Endothelial cell of umbilical vein (primary cell): ENCODE measurements around the gene DUSP8.

Experiments
- EZH2 ChIP-seq: IDR thresholded peaks from 2 replicates; pipeline ENCODE4 v1.6.1; 2012; ENCODE audit warnings: borderline replicate concordance, low read depth, mild to moderate bottlenecking, moderate library complexity, low read length, inconsistent platforms; ENCODE audit not compliant: severe bottlenecking
- JUN ChIP-seq: IDR thresholded peaks from 2 replicates; pipeline ENCODE4 v1.6.1; 2011; ENCODE audit warnings: borderline replicate concordance, low read depth; ENCODE audit not compliant: insufficient read length, insufficient read depth
- MYC ChIP-seq: IDR thresholded peaks from one replicate; pipeline ENCODE4 v1.6.1; 2011; ENCODE audit warnings: mild to moderate bottlenecking, low read depth, low read length
- TF ChIP-seq, protein P1 (sequence below), 2 donors: IDR thresholded peaks; 1 replicate in 1 of 2; 2 replicates in 1 of 2; pipeline ENCODE4 v1.5.1; 2011; ENCODE audit warnings: low read length in 2 of 2, mild to moderate bottlenecking in 2 of 2, moderate library complexity in 2 of 2, control low read depth in 1 of 2, inconsistent platforms in 1 of 2, low read depth in 1 of 2; ENCODE audit not compliant: insufficient read depth in 1 of 2; ENCODE audit errors: extremely low read depth in 1 of 2
- TF ChIP-seq, protein P2 (sequence below): IDR thresholded peaks from 2 replicates; pipeline ENCODE4 v1.6.1; 2011; ENCODE audit not compliant: insufficient read depth, insufficient read length

DNA sequence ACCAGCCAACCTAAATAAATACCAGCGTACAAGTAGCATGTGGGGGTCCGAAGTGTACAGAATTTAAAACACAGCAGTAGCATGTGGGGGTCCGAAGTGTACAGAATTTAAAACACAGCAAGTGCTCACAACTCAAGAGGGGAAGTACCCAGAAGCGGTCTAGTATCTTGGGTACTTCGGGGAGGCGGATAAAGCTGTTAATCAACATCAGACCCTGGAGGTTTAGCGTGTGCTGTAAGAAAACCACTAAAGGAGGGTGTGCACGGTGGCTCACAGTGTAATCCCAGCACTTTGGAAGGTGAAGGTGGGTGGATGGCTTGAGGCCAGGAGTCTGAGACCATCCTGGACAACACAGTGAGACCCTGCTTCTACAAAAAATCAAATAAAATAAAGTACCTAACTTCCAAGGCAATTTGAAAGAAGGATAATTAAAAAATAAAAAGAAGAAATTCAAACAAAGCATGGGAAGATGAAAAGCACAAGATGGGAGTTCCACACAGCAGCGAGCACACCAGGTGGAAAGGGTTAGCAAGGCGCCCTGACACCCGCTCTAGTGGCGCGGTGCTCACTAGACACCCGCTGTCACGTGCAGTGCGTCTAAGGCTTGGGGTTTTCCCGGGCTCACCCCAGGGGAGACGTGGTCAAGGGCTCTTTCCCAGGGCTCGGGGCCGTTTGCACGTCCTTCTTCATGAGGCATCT, 50.5 kb downstream of the DUSP8 start:
- TF ChIP-seq, protein P1, sequence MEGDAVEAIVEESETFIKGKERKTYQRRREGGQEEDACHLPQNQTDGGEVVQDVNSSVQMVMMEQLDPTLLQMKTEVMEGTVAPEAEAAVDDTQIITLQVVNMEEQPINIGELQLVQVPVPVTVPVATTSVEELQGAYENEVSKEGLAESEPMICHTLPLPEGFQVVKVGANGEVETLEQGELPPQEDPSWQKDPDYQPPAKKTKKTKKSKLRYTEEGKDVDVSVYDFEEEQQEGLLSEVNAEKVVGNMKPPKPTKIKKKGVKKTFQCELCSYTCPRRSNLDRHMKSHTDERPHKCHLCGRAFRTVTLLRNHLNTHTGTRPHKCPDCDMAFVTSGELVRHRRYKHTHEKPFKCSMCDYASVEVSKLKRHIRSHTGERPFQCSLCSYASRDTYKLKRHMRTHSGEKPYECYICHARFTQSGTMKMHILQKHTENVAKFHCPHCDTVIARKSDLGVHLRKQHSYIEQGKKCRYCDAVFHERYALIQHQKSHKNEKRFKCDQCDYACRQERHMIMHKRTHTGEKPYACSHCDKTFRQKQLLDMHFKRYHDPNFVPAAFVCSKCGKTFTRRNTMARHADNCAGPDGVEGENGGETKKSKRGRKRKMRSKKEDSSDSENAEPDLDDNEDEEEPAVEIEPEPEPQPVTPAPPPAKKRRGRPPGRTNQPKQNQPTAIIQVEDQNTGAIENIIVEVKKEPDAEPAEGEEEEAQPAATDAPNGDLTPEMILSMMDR (IDR thresholded peaks at IDR 0.05; ENCODE audit: extremely low read depth in 1 of 2, insufficient read depth in 1 of 2, low read depth in 1 of 2, low read length in 2 of 2): no peak
- no peak for TF ChIP-seq EZH2
- TF ChIP-seq, protein P2, sequence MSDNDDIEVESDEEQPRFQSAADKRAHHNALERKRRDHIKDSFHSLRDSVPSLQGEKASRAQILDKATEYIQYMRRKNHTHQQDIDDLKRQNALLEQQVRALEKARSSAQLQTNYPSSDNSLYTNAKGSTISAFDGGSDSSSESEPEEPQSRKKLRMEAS: no peak
- no peak for TF ChIP-seq MYC
- no peak for TF ChIP-seq JUN
